ENCODE data around the gene ZNF239.
A peak's percentile ranks its signal among the peaks of the same experiment; 100 is the strongest.
"Not testable (repeated sequence)": the region's sequence is repeated elsewhere in the genome, so short reads cannot be mapped to it uniquely, and the experiment has no call there.

The ZNF239 gene

DNA sequence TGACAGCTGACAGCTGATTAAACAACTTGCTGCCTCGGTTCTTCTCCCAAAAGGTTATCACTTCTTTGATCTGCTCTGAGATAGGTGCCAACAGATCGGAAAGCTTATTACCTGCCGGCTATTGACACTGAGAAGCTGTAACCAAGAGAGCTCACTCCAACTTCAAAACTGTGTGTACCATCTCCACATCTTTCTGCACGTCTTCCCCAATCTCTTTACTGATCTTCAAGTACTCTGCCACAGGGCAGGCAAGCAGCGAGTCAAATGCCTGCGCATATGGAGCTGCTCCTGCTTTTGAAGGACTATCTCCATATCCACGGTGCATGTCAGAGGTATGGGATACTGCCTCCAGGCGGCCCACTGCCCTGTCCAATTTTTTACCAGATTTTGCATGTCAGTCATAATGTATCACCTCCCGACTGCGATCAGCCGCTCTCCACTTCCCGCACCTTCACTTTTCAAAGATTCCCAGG lies 31.5 kb upstream of the ZNF239 start:
- Histone ChIP-seq H3K18ac (ENCODE audit: low read length) (no peak overlapping the region), H2AK5ac (ENCODE audit: low read length) (no peak overlapping the region), H2BK120ac (ENCODE audit: insufficient read depth, low read length, poor library complexity) (no peak overlapping the region), H3K4me2 (ENCODE audit: low read length) (peak overlapping the region; percentile 93), H4K12ac (ENCODE audit: low read depth, low read length) (no peak overlapping the region), H3K27me3 (ENCODE audit: insufficient read depth, low read length) (no peaks in the 10 kb centered on the region), H3K79me1 (ENCODE audit: low read length) (peaks cover 2% of the 10 kb centered on the region), H3K4me3 (ENCODE audit: low read depth, low read length) (no peak overlapping the region), H3K27ac (ENCODE audit: low read depth, low read length) (no peak overlapping the region), H3K9ac (ENCODE audit: low read length) (no peak overlapping the region), H3K4me1 (ENCODE audit: control insufficient read depth in 1 of 2, insufficient read depth in 2 of 2, low read length in 2 of 2) (peaks cover 0 to 6% of the 10 kb centered on the region in 2 experiments), H3K4ac (ENCODE audit: low read depth, low read length) (no peak overlapping the region), H2AFZ (ENCODE audit: insufficient read depth, low read length, poor library complexity) (no peak overlapping the region), H4K91ac (ENCODE audit: low read depth, low read length) (no peak overlapping the region), H2BK5ac (ENCODE audit: low read depth, low read length, poor library complexity) (no peak overlapping the region), H2BK12ac (ENCODE audit: low read length) (no peak overlapping the region), H4K8ac (ENCODE audit: low read depth, low read length) (peak overlapping the region; percentile 49), H3K36me3 (ENCODE audit: control insufficient read depth in 1 of 2, insufficient read depth in 2 of 2, low read length in 2 of 2) (no peaks in the 10 kb centered on the region), H3K14ac (ENCODE audit: low read length) (no peak overlapping the region), H3K23ac (ENCODE audit: low read length) (no peak overlapping the region), H3K9me3 (ENCODE audit: insufficient read depth, low read depth, low read length) (peaks cover 9% of the 10 kb centered on the region), H3K79me2 (ENCODE audit: control insufficient read depth, insufficient read depth, low read length, poor library complexity) (no peaks in the 10 kb centered on the region)
- WGBS (ENCODE audit: extremely low coverage, insufficient coverage, insufficient read length): no CpG with 5 or more reads among the region's 12 CpGs
- DNase-seq: no peak

DNA sequence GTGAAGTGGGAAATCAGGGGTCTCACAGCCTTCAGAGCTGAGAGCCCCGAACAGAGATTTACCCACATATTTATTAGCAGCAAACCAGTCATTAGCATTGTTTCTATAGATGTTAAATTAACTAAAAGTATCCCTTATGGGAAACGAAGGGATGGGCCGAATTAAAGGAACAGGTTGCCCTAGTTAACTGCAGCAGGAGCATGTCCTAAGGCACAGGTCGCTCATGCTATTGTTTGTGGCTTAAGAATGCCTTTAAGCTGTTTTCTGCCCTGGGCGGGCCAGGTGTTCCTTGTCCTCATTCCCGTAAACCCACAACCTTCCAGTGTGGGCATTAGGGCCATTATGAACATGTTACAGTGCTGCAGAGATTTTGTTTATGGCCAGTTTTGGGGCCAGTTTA lies 27.2 kb upstream of the ZNF239 start:
- H2AFZ ChIP-seq (ENCODE audit: insufficient read depth, low read length, poor library complexity): not testable (repeated sequence)

DNA sequence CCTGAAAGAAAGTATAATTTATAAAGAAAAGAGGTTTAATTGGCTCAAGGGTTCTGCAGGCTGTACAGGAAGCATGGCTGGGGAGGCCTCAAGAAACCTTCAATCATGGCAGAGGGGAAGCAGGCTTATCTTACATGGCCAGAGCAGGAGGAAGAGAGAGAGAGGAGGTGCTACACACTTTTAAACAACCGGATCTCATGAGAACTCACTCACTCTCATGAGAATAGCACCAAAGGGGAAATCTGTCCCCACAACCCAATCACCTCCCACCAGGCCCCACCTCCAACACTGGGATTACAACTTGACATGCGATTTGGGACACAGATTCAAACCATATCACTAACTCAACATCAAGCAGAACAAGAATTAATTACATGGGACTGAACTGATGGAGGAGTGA lies 24.9 kb upstream of the ZNF239 start:
- Histone ChIP-seq H4K91ac (ENCODE audit: low read depth, low read length) (no peak overlapping the region), H3K4me2 (ENCODE audit: low read length) (no peak overlapping the region), H3K9ac (ENCODE audit: low read length) (no peak overlapping the region), H4K8ac (ENCODE audit: low read depth, low read length) (no peak overlapping the region), H3K27ac (ENCODE audit: low read depth, low read length) (no peak overlapping the region), H3K9me3 (ENCODE audit: insufficient read depth, low read depth, low read length) (peaks cover 15% of the 10 kb centered on the region), H3K18ac (ENCODE audit: low read length) (no peak overlapping the region), H3K4me3 (ENCODE audit: low read depth, low read length) (no peak overlapping the region), H3K14ac (ENCODE audit: low read length) (no peak overlapping the region), H2BK5ac (ENCODE audit: low read depth, low read length, poor library complexity) (no peak overlapping the region), H3K4me1 (ENCODE audit: control insufficient read depth in 1 of 2, insufficient read depth in 2 of 2, low read length in 2 of 2) (no peaks in the 10 kb centered on the region), H3K79me2 (ENCODE audit: control insufficient read depth, insufficient read depth, low read length, poor library complexity) (no peaks in the 10 kb centered on the region), H3K27me3 (ENCODE audit: insufficient read depth, low read length) (no peaks in the 10 kb centered on the region), H2AK5ac (ENCODE audit: low read length) (no peak overlapping the region), H3K23ac (ENCODE audit: low read length) (no peak overlapping the region), H3K4ac (ENCODE audit: low read depth, low read length) (no peak overlapping the region), H3K36me3 (ENCODE audit: control insufficient read depth in 1 of 2, insufficient read depth in 2 of 2, low read length in 2 of 2) (no peaks in the 10 kb centered on the region), H4K12ac (ENCODE audit: low read depth, low read length) (no peak overlapping the region), H2BK12ac (ENCODE audit: low read length) (no peak overlapping the region), H3K79me1 (ENCODE audit: low read length) (no peaks in the 10 kb centered on the region), H2BK120ac (ENCODE audit: insufficient read depth, low read length, poor library complexity) (no peak overlapping the region), H2AFZ (ENCODE audit: insufficient read depth, low read length, poor library complexity) (no peak overlapping the region)
- DNase-seq: no peak
- no CpG with 5 or more reads among the region's 2 CpGs for WGBS (ENCODE audit: extremely low coverage, insufficient coverage, insufficient read length)

More for the DNA sequence above, 27.2 kb upstream of the ZNF239 start:
- not testable (repeated sequence) for H2BK120ac ChIP-seq (ENCODE audit: insufficient read depth, low read length, poor library complexity); H3K14ac ChIP-seq (ENCODE audit: low read length); H4K91ac ChIP-seq (ENCODE audit: low read depth, low read length); H4K12ac ChIP-seq (ENCODE audit: low read depth, low read length); H3K4me3 ChIP-seq (ENCODE audit: low read depth, low read length); H3K36me3 ChIP-seq (ENCODE audit: control insufficient read depth in 1 of 2, insufficient read depth in 2 of 2, low read length in 2 of 2); H3K4ac ChIP-seq (ENCODE audit: low read depth, low read length); H3K23ac ChIP-seq (ENCODE audit: low read length); H3K79me1 ChIP-seq (ENCODE audit: low read length); H3K9ac ChIP-seq (ENCODE audit: low read length); H2BK5ac ChIP-seq (ENCODE audit: low read depth, low read length, poor library complexity); H2BK12ac ChIP-seq (ENCODE audit: low read length); H2AK5ac ChIP-seq (ENCODE audit: low read length); H3K4me2 ChIP-seq (ENCODE audit: low read length); H3K79me2 ChIP-seq (ENCODE audit: control insufficient read depth, insufficient read depth, low read length, poor library complexity); H3K18ac ChIP-seq (ENCODE audit: low read length); H4K8ac ChIP-seq (ENCODE audit: low read depth, low read length); H3K4me1 ChIP-seq (ENCODE audit: control insufficient read depth in 1 of 2, insufficient read depth in 2 of 2, low read length in 2 of 2); H3K27ac ChIP-seq (ENCODE audit: low read depth, low read length); DNase-seq; H3K27me3 ChIP-seq (ENCODE audit: insufficient read depth, low read length)
- peaks cover 13% of the 10 kb centered on the region for H3K9me3 ChIP-seq (ENCODE audit: insufficient read depth, low read depth, low read length)
- no CpG with 5 or more reads among the region's 6 CpGs for WGBS (ENCODE audit: extremely low coverage, insufficient coverage, insufficient read length)

- no CpG with 5 or more reads among the region's 2 CpGs for WGBS (ENCODE audit: extremely low coverage, insufficient coverage, insufficient read length)
- Histone ChIP-seq H3K4me2 (ENCODE audit: low read length) (no peak overlapping the region), H2BK12ac (ENCODE audit: low read length) (no peak overlapping the region), H2AK5ac (ENCODE audit: low read length) (no peak overlapping the region), H2BK5ac (ENCODE audit: low read depth, low read length, poor library complexity) (no peak overlapping the region), H3K4me1 (ENCODE audit: control insufficient read depth in 1 of 2, insufficient read depth in 2 of 2, low read length in 2 of 2) (no peaks in the 10 kb centered on the region), H3K27me3 (ENCODE audit: insufficient read depth, low read length) (no peaks in the 10 kb centered on the region), H3K9ac (ENCODE audit: low read length) (no peak overlapping the region), H4K12ac (ENCODE audit: low read depth, low read length) (no peak overlapping the region), H4K91ac (ENCODE audit: low read depth, low read length) (no peak overlapping the region), H3K4ac (ENCODE audit: low read depth, low read length) (no peak overlapping the region), H3K4me3 (ENCODE audit: low read depth, low read length) (no peak overlapping the region), H3K36me3 (ENCODE audit: control insufficient read depth in 1 of 2, insufficient read depth in 2 of 2, low read length in 2 of 2) (no peaks in the 10 kb centered on the region), H2BK120ac (ENCODE audit: insufficient read depth, low read length, poor library complexity) (no peak overlapping the region), H3K79me2 (ENCODE audit: control insufficient read depth, insufficient read depth, low read length, poor library complexity) (no peaks in the 10 kb centered on the region), H3K14ac (ENCODE audit: low read length) (no peak overlapping the region), H4K8ac (ENCODE audit: low read depth, low read length) (no peak overlapping the region), H3K27ac (ENCODE audit: low read depth, low read length) (no peak overlapping the region), H3K79me1 (ENCODE audit: low read length) (no peaks in the 10 kb centered on the region), H2AFZ (ENCODE audit: insufficient read depth, low read length, poor library complexity) (no peak overlapping the region), H3K9me3 (ENCODE audit: insufficient read depth, low read depth, low read length) (peaks cover 15% of the 10 kb centered on the region), H3K23ac (ENCODE audit: low read length) (no peak overlapping the region), H3K18ac (ENCODE audit: low read length) (no peak overlapping the region)
- no peak for DNase-seq
Observed at GRCh38 chr10:43598446-43598845, 24.0 kb upstream of the ZNF239 start.
